Caco-2 (cell line): Measurements from ENCODE around the gene LMBR1. TPM values are rescaled to one million over a fixed set of nuclear protein-coding genes. Genes with fewer than 3 reads are reported as not detected.

Experiments
- BruUV-seq: library from RNA; stranded (reverse); fragments of 400-500 nt; replicated peaks from 2 replicates; lab custom pipeline; 2021; lab: Mats Ljungman, UMichigan
- CTCF ChIA-PET: fragments of 300-600 bp; sonication (Branson Sonifier 250); formaldehyde crosslinking; loops from one replicate; lab custom pipeline; 2022; ENCODE audit warnings: antibody characterized with exemption; lab: Charles Lee
- POLR2A ChIA-PET: fragments of 300-600 bp; sonication (Branson Sonifier 250); formaldehyde crosslinking; loops from one replicate; lab custom pipeline; 2022; ENCODE audit warnings: antibody characterized with exemption; lab: Charles Lee
- DNase-seq, 2 experiments: peaks; one replicate each; pipeline versions ENCODE4 v3.0.0 to v3.0.0-alpha.2; 2020 to 2022
- H3K27me3 ChIP-seq: replicated peaks from 2 replicates; pipeline ENCODE4 v1.6.0; 2011; ENCODE audit warnings: low read length; ENCODE audit not compliant: control insufficient read depth, insufficient read depth
- H3K36me3 ChIP-seq: 2 replicates; pipeline ENCODE4 v1.5.1; 2011; ENCODE audit warnings: low read length; ENCODE audit not compliant: control insufficient read depth, insufficient read depth
- H3K4me1 ChIP-seq: fragments of 250-450 bp; sonication (Bioruptor Pico); 2 replicates; pipeline ENCODE4 v1.5.1; 2020; ENCODE audit warnings: mild to moderate bottlenecking
- H3K4me3 ChIP-seq: 2 replicates; pipeline ENCODE4 v1.5.1; 2011; ENCODE audit warnings: low read depth, mild to moderate bottlenecking, control low read depth, low read length
- H3K9me3 ChIP-seq: fragments of 250-450 bp; sonication (Bioruptor Pico); 2 replicates; pipeline ENCODE4 v1.5.1; 2020; ENCODE audit warnings: mild to moderate bottlenecking, moderate library complexity
- H3K27ac Mint-ChIP-seq: one replicate; pipeline ENCODE4 v1.8.0; 2022; ENCODE audit warnings: mixed read lengths; ENCODE audit not compliant: unreplicated experiment
- H3K27me3 Mint-ChIP-seq: one replicate; pipeline ENCODE4 v1.8.0; 2022; ENCODE audit warnings: mixed read lengths; ENCODE audit not compliant: insufficient read depth, unreplicated experiment
- H3K36me3 Mint-ChIP-seq: one replicate; pipeline ENCODE4 v1.8.0; 2022; ENCODE audit warnings: mild to moderate bottlenecking, mixed read lengths; ENCODE audit not compliant: insufficient read depth, unreplicated experiment
- H3K4me1 Mint-ChIP-seq: one replicate; pipeline ENCODE4 v1.8.0; 2022; ENCODE audit warnings: low read depth, mixed read lengths; ENCODE audit not compliant: unreplicated experiment
- H3K4me3 Mint-ChIP-seq: one replicate; pipeline ENCODE4 v1.8.0; 2022; ENCODE audit warnings: mild to moderate bottlenecking, moderate library complexity, mixed read lengths; ENCODE audit not compliant: unreplicated experiment
- H3K9me3 Mint-ChIP-seq: one replicate; pipeline ENCODE4 v1.8.0; 2022; ENCODE audit warnings: mixed read lengths; ENCODE audit not compliant: unreplicated experiment
- CTCF ChIP-seq, 2 experiments: fragments of 200-600 bp in 1 of 2; IDR thresholded peaks; 1 replicate in 1 of 2; 2 replicates in 1 of 2; pipeline versions ENCODE4 v1.5.1 to v1.8.0; 2011 to 2022; ENCODE audit warnings: antibody characterized with exemption in 1 of 2, control low read depth in 1 of 2, inconsistent platforms in 1 of 2, low read depth in 1 of 2, low read length in 1 of 2, mild to moderate bottlenecking in 1 of 2, moderate library complexity in 1 of 2; ENCODE audit not compliant: insufficient read depth in 1 of 2, severe bottlenecking in 1 of 2, unreplicated experiment in 1 of 2
- intact Hi-C: fragments of 100-400 bp; cut with micrococcal nuclease; formaldehyde crosslinking; loops from one replicate; pipeline ENCODE4 v1.10.0; 2022; ENCODE audit not compliant: unreplicated experiment
- total RNA-seq: library from RNA; stranded (reverse); gene quantifications from 2 replicates; pipeline ENCODE4 v1.2.3, GENCODE V29; 2022

Gene LMBR1
- total RNA-seq, 1 experiment from 2014 or later: 77.9 TPM

- no peak overlapping the region for H3K27ac Mint-ChIP-seq
- Histone ChIP-seq H3K36me3 (no peaks in the 10 kb centered on the region; the same call in 1 of the 2 replicates), H3K27me3 (no peaks in the 10 kb centered on the region), H3K4me3 (no peak overlapping the region), H3K9me3 (peaks cover 26% of the 10 kb centered on the region), H3K4me1 (no peaks in the 10 kb centered on the region)
- H3K4me3 Mint-ChIP-seq: no peak overlapping the region
- CTCF ChIA-PET: no interaction called here
- POLR2A ChIA-PET: no interaction called here
- TF ChIP-seq CTCF (IDR thresholded peaks at IDR 0.05; ENCODE audit: insufficient read depth in 1 of 2, low read depth in 1 of 2, low read length in 1 of 2, severe bottlenecking in 1 of 2, unreplicated experiment in 1 of 2): no peak
- H3K4me1 Mint-ChIP-seq: peaks cover 13% of the 10 kb centered on the region
- intact Hi-C loops: loop anchor here (10.0 kb wide), 1 partner anchor 195 kb away; no protein-coding TSS in a partner anchor
- H3K27me3 Mint-ChIP-seq: no peaks in the 10 kb centered on the region
- BruUV-seq: no TSS peak
- H3K9me3 Mint-ChIP-seq: peaks cover 30% of the 10 kb centered on the region
- H3K36me3 Mint-ChIP-seq: peaks cover 25% of the 10 kb centered on the region
- DNase-seq: no peak
These were observed 133.3 kb downstream of the LMBR1 start for GRCh38 chr7:156759579-156760202.

GRCh38 chr7:156759143-156759542, 133.8 kb downstream of the LMBR1 start:
- POLR2A ChIA-PET: no interaction called here

GRCh38 chr7:156754201-156754600, 138.8 kb downstream of the LMBR1 start:
- H3K36me3 ChIP-seq: no peaks in the 10 kb centered on the region
- Mint-ChIP-seq H3K4me1 (no peaks in the 10 kb centered on the region), H3K9me3 (peaks cover 18% of the 10 kb centered on the region), H3K27ac (no peak overlapping the region), H3K27me3 (no peaks in the 10 kb centered on the region), H3K36me3 (peaks cover 7% of the 10 kb centered on the region), H3K4me3 (no peak overlapping the region)
- no TSS peak for BruUV-seq
- no peak for DNase-seq
- CTCF ChIA-PET: no interaction called here
- intact Hi-C loops: no loop called here
- no peak for TF ChIP-seq CTCF (IDR thresholded peaks at IDR 0.05; ENCODE audit: insufficient read depth in 1 of 2, low read depth in 1 of 2, low read length in 1 of 2, severe bottlenecking in 1 of 2, unreplicated experiment in 1 of 2)
- peaks cover 5% of the 10 kb centered on the region; the same call in 1 of the 2 replicates for H3K9me3 ChIP-seq
- H3K27me3 ChIP-seq: no peaks in the 10 kb centered on the region
- POLR2A ChIA-PET: no interaction called here
- no peak overlapping the region for H3K4me3 ChIP-seq
- H3K4me1 ChIP-seq: peaks cover 19% of the 10 kb centered on the region; the same call in 1 of the 2 replicates

More at GRCh38 chr7:156759143-156759542, 133.8 kb downstream of the LMBR1 start:
- no peaks in the 10 kb centered on the region for H3K4me1 ChIP-seq
- CTCF ChIA-PET: no interaction called here
- Mint-ChIP-seq H3K27ac (no peak overlapping the region), H3K27me3 (no peaks in the 10 kb centered on the region), H3K4me3 (no peak overlapping the region), H3K4me1 (peaks cover 12% of the 10 kb centered on the region), H3K36me3 (peaks cover 25% of the 10 kb centered on the region), H3K9me3 (peaks cover 30% of the 10 kb centered on the region)
- no peak for DNase-seq
- intact Hi-C loops: no loop called here
- TF ChIP-seq CTCF (IDR thresholded peaks at IDR 0.05; ENCODE audit: insufficient read depth in 1 of 2, low read depth in 1 of 2, low read length in 1 of 2, severe bottlenecking in 1 of 2, unreplicated experiment in 1 of 2): no peak
- H3K4me3 ChIP-seq: no peak overlapping the region
- H3K9me3 ChIP-seq: peaks cover 26% of the 10 kb centered on the region
- no peaks in the 10 kb centered on the region for H3K27me3 ChIP-seq
- no TSS peak for BruUV-seq
- H3K36me3 ChIP-seq: no peaks in the 10 kb centered on the region; the same call in 1 of the 2 replicates
